K562 (cell line): ENCODE measurements around the gene IGF1R. TPM values are rescaled to one million over a fixed set of nuclear protein-coding genes. Genes with fewer than 3 reads are reported as not detected.

Source experiments
- ATAC-seq: fragments of 200-7000 bp; cut with Tn5 transposase; 3 replicates; pipeline ENCODE4 v1.9.1; 2020; ENCODE audit warnings: moderate library complexity
- BruUV-seq: library from RNA; stranded (reverse); fragments of 400-500 nt; replicated peaks from 2 replicates; lab custom pipeline; 2021; lab: Mats Ljungman, UMichigan
- CTCF ChIA-PET: fragments of 300-600 bp; formaldehyde crosslinking; extraction: SDS; loops from one replicate; lab custom pipeline; 2021; ENCODE audit warnings: low intra/inter-chr PET ratio; lab: Yijun Ruan, JAX
- POLR2A ChIA-PET: fragments of 300-600, 350-650 bp; sonication (Branson Sonifier 250); formaldehyde crosslinking; extraction: SDS; loops from one replicate; lab custom pipeline; 2021; ENCODE audit warnings: antibody characterized with exemption, inconsistent platforms; lab: Yijun Ruan, JAX
- DNase-seq, 4 experiments: peaks; one replicate each; pipeline versions ENCODE4 v3.0.0 to v3.0.0-alpha.2; 2011 to 2018; ENCODE audit warnings: low spot score in 3 of 4, mixed read lengths in 3 of 4; ENCODE audit errors: extremely low read depth in 1 of 4
- FAIRE-seq: peaks from 2 replicates; lab custom pipeline; 2011; peaks lifted over from hg19 to GRCh38; lab: Jason Lieb, UNC
- H2AFZ ChIP-seq: 2 replicates; pipeline ENCODE4 v1.6.0; 2011; ENCODE audit warnings: low read depth, low read length, control low read depth, inconsistent platforms
- H3K27ac ChIP-seq: fragments of 200-600 bp; 3 replicates; pipeline ENCODE4 v1.8.0; 2011; ENCODE audit warnings: low read depth, mild to moderate bottlenecking, control low read depth, inconsistent platforms, low read length, moderate library complexity, mixed read lengths; ENCODE audit errors: extremely low read depth
- H3K27me3 ChIP-seq, 2 experiments: fragments of 300-600 bp in 1 of 2; 2 replicates in 1 of 2; 3 replicates in 1 of 2; pipeline versions ENCODE4 v1.6.0 to v1.8.0; 2011; ENCODE audit warnings: inconsistent platforms in 2 of 2, low read length in 2 of 2, mild to moderate bottlenecking in 1 of 2, mixed read lengths in 1 of 2, moderate library complexity in 1 of 2; ENCODE audit not compliant: control insufficient read depth in 2 of 2, insufficient read depth in 2 of 2
- H3K36me3 ChIP-seq: fragments of 300-600 bp; 3 replicates; pipeline ENCODE4 v1.8.0; 2011; ENCODE audit warnings: mild to moderate bottlenecking, low read length, inconsistent platforms; ENCODE audit not compliant: control insufficient read depth, insufficient read depth
- H3K4me1 ChIP-seq, 2 experiments: fragments of 200-600 bp in 1 of 2; replicated peaks in 1 of 2; 2 replicates in 1 of 2; 3 replicates in 1 of 2; pipeline versions ENCODE4 v1.5.1 to v1.8.0; 2011; ENCODE audit warnings: inconsistent platforms in 2 of 2, low read length in 2 of 2, mild to moderate bottlenecking in 1 of 2, mixed read lengths in 1 of 2, moderate library complexity in 1 of 2; ENCODE audit not compliant: control insufficient read depth in 2 of 2, insufficient read depth in 2 of 2
- H3K4me2 ChIP-seq: 2 replicates; pipeline ENCODE4 v1.6.1; 2011; ENCODE audit warnings: low read length, control low read depth, inconsistent platforms, mixed read lengths; ENCODE audit not compliant: insufficient read depth
- H3K4me3 ChIP-seq: fragments of 200-600 bp; sonication (generic), shearing (Covaris generic); 2 replicates; pipeline ENCODE4 v1.5.1; 2016; ENCODE audit warnings: control low read depth, inconsistent platforms
- H3K79me2 ChIP-seq: fragments of 200-600 bp; 3 replicates; pipeline ENCODE4 v1.8.0; 2011; ENCODE audit warnings: low read length, inconsistent platforms; ENCODE audit not compliant: control insufficient read depth, insufficient read depth
- H3K9ac ChIP-seq, 2 experiments: 2 replicates each; pipeline versions ENCODE4 v1.6.0 to v1.6.1; 2011; ENCODE audit warnings: low read depth in 2 of 2, low read length in 2 of 2, control low read depth in 1 of 2, inconsistent platforms in 1 of 2, mild to moderate bottlenecking in 1 of 2, mixed read lengths in 1 of 2; ENCODE audit not compliant: insufficient read depth in 1 of 2
- H3K9me1 ChIP-seq: one replicate; pipeline ENCODE4 v1.6.0; 2011; ENCODE audit warnings: inconsistent platforms, mild to moderate bottlenecking, low read length, moderate library complexity; ENCODE audit not compliant: control insufficient read depth, insufficient read depth
- H3K9me3 ChIP-seq: replicated peaks from 2 replicates; pipeline ENCODE4 v1.5.1; 2011; ENCODE audit warnings: low read depth, low read length, inconsistent platforms; ENCODE audit not compliant: control insufficient read depth, insufficient read depth
- H4K20me1 ChIP-seq: replicated peaks from 2 replicates; pipeline ENCODE4 v1.6.1; 2011; ENCODE audit warnings: low read length, inconsistent platforms, mixed read lengths; ENCODE audit not compliant: control insufficient read depth, insufficient read depth
- CC2D1A ChIP-seq: fragments of 450-650 bp; IDR thresholded peaks from 2 replicates; pipeline ENCODE4 v1.6.1; 2017; ENCODE audit warnings: mild to moderate bottlenecking
- CXXC5 ChIP-seq: fragments of 250-450 bp; sonication (Bioruptor Pico); IDR thresholded peaks from 2 replicates; pipeline ENCODE4 v1.8.0; 2022; ENCODE audit warnings: inconsistent platforms, mild to moderate bottlenecking, moderate library complexity
- E2F8 ChIP-seq: fragments of 450-650 bp; IDR thresholded peaks from 2 replicates; pipeline ENCODE4 v1.7.1; 2018; ENCODE audit warnings: mild to moderate bottlenecking, low read depth; ENCODE audit not compliant: partially characterized antibody
- ILF3 ChIP-seq: fragments of 450-650 bp; IDR thresholded peaks from 2 replicates; pipeline ENCODE4 v1.6.1; 2018; ENCODE audit warnings: antibody characterized with exemption, mild to moderate bottlenecking, moderate library complexity, borderline replicate concordance
- IRF2 ChIP-seq: sonication (generic); formaldehyde crosslinking; IDR thresholded peaks from 2 replicates; pipeline ENCODE4 v1.8.1; 2022; ENCODE audit warnings: mild to moderate bottlenecking, missing genetic modification reagents
- KHSRP ChIP-seq: fragments of 450-650 bp; IDR thresholded peaks from 2 replicates; pipeline ENCODE4 v1.6.1; 2017
- NONO ChIP-seq, 2 experiments: fragments of 200-400 bp in 1 of 2; fragments of 450-650 bp in 1 of 2; formaldehyde crosslinking in 1 of 2; IDR thresholded peaks; 2 replicates each; pipeline ENCODE4 v1.6.1; 2017; ENCODE audit warnings: low read depth in 2 of 2, mild to moderate bottlenecking in 2 of 2, moderate library complexity in 2 of 2, low read length in 1 of 2
- STAT5B ChIP-seq: fragments of 250-450 bp; sonication (Bioruptor Pico); IDR thresholded peaks from 2 replicates; pipeline ENCODE4 v1.8.0; 2021; ENCODE audit warnings: mild to moderate bottlenecking, inconsistent platforms
- TAF7 ChIP-seq: fragments of 450-650 bp; IDR thresholded peaks from 2 replicates; pipeline ENCODE4 v1.6.1; 2016; ENCODE audit warnings: missing genetic modification characterization, missing compliant biosample characterization
- ZFPM2 ChIP-seq: fragments of 250-450 bp; sonication (Bioruptor Pico); IDR thresholded peaks from 2 replicates; pipeline ENCODE4 v1.5.1; 2022; ENCODE audit warnings: mild to moderate bottlenecking
- ZNF165 ChIP-seq: fragments of 250-450 bp; sonication (Bioruptor Pico); IDR thresholded peaks from 2 replicates; pipeline ENCODE4 v1.4.0; 2020; ENCODE audit warnings: borderline replicate concordance
- ZNF507 ChIP-seq: conservative IDR thresholded peaks from 2 replicates; pipeline ENCODE4 v1.6.1; 2017; ENCODE audit warnings: missing genetic modification characterization, missing compliant biosample characterization
- ZNF644 ChIP-seq: fragments of 200-800 bp; sonication (Bioruptor generic); IDR thresholded peaks from 2 replicates; pipeline ENCODE4 v1.6.1; 2016; ENCODE audit warnings: low read depth, missing genetic modification characterization, missing compliant biosample characterization
- ZNF77 ChIP-seq: fragments of 250-450 bp; sonication (Bioruptor Pico); IDR thresholded peaks from 2 replicates; pipeline ENCODE4 v1.5.0; 2020
- WGBS: fragments of 100-300 bp; shearing (Covaris generic); methylation state at CpG from one replicate; pipeline ENCODE4 v1.1.6; 2016; ENCODE audit warnings: low coverage, mixed read lengths; ENCODE audit not compliant: insufficient coverage; ENCODE audit errors: missing lambda C conversion rate; 5-methylcytosine and 5-hydroxymethylcytosine counted together
- in situ Hi-C: fragments of 300-500 bp; cut with MboI; formaldehyde crosslinking; loops from 4 replicates; pipeline ENCODE4 v1.15.0; 2018; ENCODE audit warnings: inconsistent platforms, mixed read lengths
- intact Hi-C: fragments of 100-400 bp; cut with micrococcal nuclease; formaldehyde crosslinking; loops from 2 replicates; pipeline ENCODE4 v1.14.2; 2022
- polyA plus RNA-seq, 8 experiments: library from polyadenylated mRNA; depleted of rRNA in 4 of 8; stranded (reverse) in 5 of 8; unstranded in 3 of 8; fragments of >200 nt; fragmentation: Nextera tagmentation in 2 of 8; fragmentation: Illumina TruSeq in 1 of 8; extraction: Ambion mirVana in 2 of 8; extraction: Trizol in 1 of 8; gene quantifications; 2 replicates each; pipeline versions ENCODE4 v1.2.1 to v1.2.3, GENCODE V29; 2011 to 2014; ENCODE audit warnings: inconsistent platforms in 1 of 8, missing spikeins in 1 of 8
- total RNA-seq, 7 experiments: library from RNA; depleted of rRNA in 6 of 7; stranded (reverse); fragments of >200 nt in 6 of 7; fragmentation: Illumina TruSeq in 2 of 7; extraction: Trizol in 2 of 7; gene quantifications; 2 replicates each; pipeline versions ENCODE4 v1.2.1 to v1.2.3, GENCODE V29; 2011 to 2021; ENCODE audit warnings: low replicate concordance in 1 of 7
- TF ChIP-seq, protein P1 (sequence below): fragments of 450-650 bp; IDR thresholded peaks from 2 replicates; pipeline ENCODE4 v1.6.1; 2014; ENCODE audit warnings: low read depth, mild to moderate bottlenecking, moderate library complexity, borderline replicate concordance
- TF ChIP-seq, protein P2 (sequence below): sonication (generic); formaldehyde crosslinking; IDR thresholded peaks from 2 replicates; pipeline ENCODE4 v1.8.1; 2022; ENCODE audit warnings: missing genetic modification reagents
- TF ChIP-seq, protein P3 (sequence below): fragments of 450-650 bp; formaldehyde crosslinking; IDR thresholded peaks from 2 replicates; pipeline ENCODE4 v1.4.0; 2020; ENCODE audit warnings: mild to moderate bottlenecking, moderate library complexity

Gene IGF1R
- total and polyA plus RNA-seq, 9 of the 15 experiments (the other 6 are each of a cell fraction or from before 2014, with no cell fraction given) = 0.35 to 8.0 (median 1.6) TPM

DNA sequence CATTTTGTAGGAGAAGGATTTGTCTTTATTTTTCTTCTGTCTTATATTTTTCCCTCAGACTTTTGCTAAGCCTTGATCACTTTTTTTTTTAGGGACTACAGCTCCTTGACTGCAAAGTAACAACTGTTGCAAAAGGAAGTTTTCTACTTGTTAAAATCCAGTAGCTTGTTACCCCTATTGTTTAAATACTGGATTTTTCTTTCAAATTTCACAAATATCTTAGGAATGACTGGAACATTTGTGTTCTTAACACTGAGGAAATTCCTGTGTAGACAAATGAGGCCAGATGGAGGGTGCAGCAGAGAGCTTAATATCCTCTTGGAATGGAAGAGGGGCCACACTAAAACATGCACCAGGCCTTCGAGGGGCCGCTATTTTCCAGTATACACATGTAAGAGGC lies 362.4 kb downstream of the IGF1R start:
- Histone ChIP-seq H2AFZ (no peak overlapping the region), H3K27me3 (peaks cover 14 to 29% of the 10 kb centered on the region in 2 experiments; a peak in 4 of 5 replicates), H3K79me2 (no peaks in the 10 kb centered on the region), H3K9me1 (no peaks in the 10 kb centered on the region), H3K4me1 (peaks cover 0 to 12% of the 10 kb centered on the region in 2 experiments; a peak in 3 of 5 replicates), H4K20me1 (no peaks in the 10 kb centered on the region), H3K27ac (no peak overlapping the region), H3K9ac (no peak overlapping the region), H3K9me3 (no peaks in the 10 kb centered on the region), H3K4me2 (no peak overlapping the region), H3K4me3 (no peak overlapping the region), H3K36me3 (no peaks in the 10 kb centered on the region)
- BruUV-seq = no TSS peak
- POLR2A ChIA-PET = no interaction called here
- intact Hi-C loops = no loop called here
- CTCF ChIA-PET = interaction anchor here (0.6 kb wide), 1 partner anchor 15 kb away, joined by 5 read pairs; no protein-coding TSS in a partner anchor
- no CpG with 5 or more reads among the region's 2 CpGs for WGBS
- FAIRE-seq (no peak), ATAC-seq (no peak), DNase-seq (no peak)
- in situ Hi-C loops = no loop called here
- TF ChIP-seq NONO (IDR thresholded peaks at IDR 0.05; ENCODE audit: low read depth in 2 of 2, low read length in 1 of 2) (no peak), TAF7 (tag) (no peak), KHSRP (no peak), CC2D1A (no peak), ZFPM2 (CRISPR knock-in tag) (no peak), ILF3 (no peak), ZNF507 (tag) (no peak), CXXC5 (CRISPR knock-in tag) (no peak), STAT5B (CRISPR knock-in tag) (no peak), ZNF165 (CRISPR knock-in tag) (no peak), IRF2 (no peak), ZNF77 (CRISPR knock-in tag) (no peak), E2F8 (no peak), ZNF644 (tag) (no peak)
- TF ChIP-seq, protein P1, sequence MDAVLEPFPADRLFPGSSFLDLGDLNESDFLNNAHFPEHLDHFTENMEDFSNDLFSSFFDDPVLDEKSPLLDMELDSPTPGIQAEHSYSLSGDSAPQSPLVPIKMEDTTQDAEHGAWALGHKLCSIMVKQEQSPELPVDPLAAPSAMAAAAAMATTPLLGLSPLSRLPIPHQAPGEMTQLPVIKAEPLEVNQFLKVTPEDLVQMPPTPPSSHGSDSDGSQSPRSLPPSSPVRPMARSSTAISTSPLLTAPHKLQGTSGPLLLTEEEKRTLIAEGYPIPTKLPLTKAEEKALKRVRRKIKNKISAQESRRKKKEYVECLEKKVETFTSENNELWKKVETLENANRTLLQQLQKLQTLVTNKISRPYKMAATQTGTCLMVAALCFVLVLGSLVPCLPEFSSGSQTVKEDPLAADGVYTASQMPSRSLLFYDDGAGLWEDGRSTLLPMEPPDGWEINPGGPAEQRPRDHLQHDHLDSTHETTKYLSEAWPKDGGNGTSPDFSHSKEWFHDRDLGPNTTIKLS = no peak
- TF ChIP-seq, protein P2, sequence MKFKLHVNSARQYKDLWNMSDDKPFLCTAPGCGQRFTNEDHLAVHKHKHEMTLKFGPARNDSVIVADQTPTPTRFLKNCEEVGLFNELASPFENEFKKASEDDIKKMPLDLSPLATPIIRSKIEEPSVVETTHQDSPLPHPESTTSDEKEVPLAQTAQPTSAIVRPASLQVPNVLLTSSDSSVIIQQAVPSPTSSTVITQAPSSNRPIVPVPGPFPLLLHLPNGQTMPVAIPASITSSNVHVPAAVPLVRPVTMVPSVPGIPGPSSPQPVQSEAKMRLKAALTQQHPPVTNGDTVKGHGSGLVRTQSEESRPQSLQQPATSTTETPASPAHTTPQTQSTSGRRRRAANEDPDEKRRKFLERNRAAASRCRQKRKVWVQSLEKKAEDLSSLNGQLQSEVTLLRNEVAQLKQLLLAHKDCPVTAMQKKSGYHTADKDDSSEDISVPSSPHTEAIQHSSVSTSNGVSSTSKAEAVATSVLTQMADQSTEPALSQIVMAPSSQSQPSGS (CRISPR knock-in tag) = no peak
- TF ChIP-seq, protein P3, sequence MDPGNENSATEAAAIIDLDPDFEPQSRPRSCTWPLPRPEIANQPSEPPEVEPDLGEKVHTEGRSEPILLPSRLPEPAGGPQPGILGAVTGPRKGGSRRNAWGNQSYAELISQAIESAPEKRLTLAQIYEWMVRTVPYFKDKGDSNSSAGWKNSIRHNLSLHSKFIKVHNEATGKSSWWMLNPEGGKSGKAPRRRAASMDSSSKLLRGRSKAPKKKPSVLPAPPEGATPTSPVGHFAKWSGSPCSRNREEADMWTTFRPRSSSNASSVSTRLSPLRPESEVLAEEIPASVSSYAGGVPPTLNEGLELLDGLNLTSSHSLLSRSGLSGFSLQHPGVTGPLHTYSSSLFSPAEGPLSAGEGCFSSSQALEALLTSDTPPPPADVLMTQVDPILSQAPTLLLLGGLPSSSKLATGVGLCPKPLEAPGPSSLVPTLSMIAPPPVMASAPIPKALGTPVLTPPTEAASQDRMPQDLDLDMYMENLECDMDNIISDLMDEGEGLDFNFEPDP (CRISPR knock-in tag) = no peak
